ENCODE measurements around the gene ATG16L2.
"Not testable (repeated sequence)": the region's sequence is repeated elsewhere in the genome, so short reads cannot be mapped to it uniquely, and the experiment has no call there.

The ATG16L2 gene

GRCh38 chr11:72826191-72826941 is 12.2 kb downstream of the ATG16L2 start:
- DNase-seq: no peak

GRCh38 chr11:72826942-72827480 is 12.8 kb downstream of the ATG16L2 start:
- DNase-seq: no peak

DNA sequence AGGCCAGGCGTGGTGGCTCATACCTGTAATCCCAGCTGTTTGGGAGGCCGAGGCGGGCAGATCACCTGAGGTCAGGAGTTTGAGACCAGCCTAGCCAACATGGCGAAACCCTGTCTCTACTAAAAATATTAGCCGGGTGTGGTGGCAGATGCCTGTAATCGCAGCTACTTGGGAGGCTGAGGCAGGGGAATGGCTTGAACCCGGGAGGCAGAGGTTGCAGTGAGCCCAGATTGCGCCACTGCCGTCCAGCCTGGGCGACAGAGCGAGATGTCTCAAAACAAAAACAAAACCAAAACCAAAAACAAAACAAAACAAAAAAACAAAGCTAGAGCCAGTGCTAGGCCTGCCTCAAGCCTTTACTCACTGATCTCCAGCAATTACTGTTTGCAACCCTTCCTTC is 13.4 kb downstream of the ATG16L2 start:
- not testable (repeated sequence) for DNase-seq

- DNase-seq: no peak
Measured at GRCh38 chr11:72828081-72828567, 13.9 kb downstream of the ATG16L2 start.

GRCh38 chr11:72828692-72829101 is 14.5 kb downstream of the ATG16L2 start:
- DNase-seq: no peak

- no peak for DNase-seq
Measured at GRCh38 chr11:72829178-72829577, 15.0 kb downstream of the ATG16L2 start.

DNA sequence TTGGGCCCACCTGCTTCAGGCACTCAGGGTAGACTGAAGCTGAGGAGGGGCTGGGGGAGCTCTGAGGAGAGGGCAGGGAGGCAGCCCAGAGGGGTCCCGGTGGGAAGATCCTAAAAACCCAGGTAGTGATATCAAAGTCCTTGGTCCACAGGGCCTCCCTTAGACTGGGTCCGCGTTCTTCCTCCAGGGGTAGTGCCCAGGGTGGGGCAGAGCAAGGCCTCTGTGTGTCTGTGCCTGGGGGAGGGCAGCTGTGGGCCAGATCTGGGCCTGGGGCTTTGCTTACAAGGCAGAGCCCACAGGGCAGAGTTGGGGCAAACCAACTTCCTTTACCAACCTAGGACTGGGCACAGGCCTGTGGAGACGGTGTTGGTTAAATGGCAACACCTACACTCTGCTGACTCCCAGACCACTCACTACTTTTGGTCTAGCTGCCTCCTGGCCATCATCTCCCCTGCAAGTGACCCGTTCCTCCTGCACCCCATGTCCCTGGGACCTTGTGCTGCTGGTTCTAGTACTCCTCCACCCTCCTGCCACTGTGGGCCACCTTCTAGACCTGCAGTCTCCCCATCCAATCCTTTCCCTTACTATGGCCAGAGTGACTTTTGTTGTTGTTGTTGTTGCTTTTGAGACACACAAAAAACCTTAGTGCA is 15.8 kb downstream of the ATG16L2 start:
- DNase-seq: no peak

- DNase-seq: peak; percentile 64
Measured at GRCh38 chr11:72831521-72832300, 17.5 kb downstream of the ATG16L2 start.

DNA sequence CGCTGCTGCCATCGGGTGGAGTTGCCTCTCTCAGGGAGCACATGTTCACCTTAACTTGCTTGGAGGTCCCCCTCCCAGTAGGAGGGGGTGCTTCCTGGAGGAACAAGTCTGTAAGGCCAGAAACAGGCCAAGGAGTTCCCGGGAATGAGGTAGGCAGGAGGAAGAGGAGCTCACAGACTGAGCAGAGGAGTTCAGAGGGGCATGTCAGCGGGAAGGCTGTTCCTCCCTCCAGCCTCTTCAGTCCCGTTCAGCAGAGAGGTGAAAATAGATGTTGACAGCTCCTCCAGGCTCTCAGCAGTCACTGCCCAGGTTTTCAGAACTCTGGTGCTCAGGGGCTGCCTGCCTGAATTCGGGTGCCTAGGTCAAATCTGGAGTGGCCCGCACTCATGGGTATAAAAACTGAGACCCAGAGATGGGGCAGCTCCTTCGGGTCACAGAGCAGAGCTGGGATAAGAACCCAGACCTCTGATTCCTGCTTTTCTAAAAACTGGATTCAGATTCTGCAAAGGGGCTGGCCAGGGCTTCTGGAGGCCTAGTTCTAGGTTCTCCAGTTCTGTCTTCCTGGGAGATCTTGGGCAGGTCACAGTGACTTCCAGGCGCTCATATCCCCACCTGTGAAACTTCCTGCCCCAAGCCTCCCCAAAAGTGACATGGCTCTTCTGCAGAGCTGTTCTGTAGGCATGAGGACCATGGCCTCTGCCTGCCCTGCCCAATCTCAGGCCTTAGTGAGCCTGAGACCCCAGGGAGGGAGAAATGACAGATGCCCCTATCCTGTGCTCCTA is 18.3 kb downstream of the ATG16L2 start:
- no peak for DNase-seq

- DNase-seq: no peak
Measured at GRCh38 chr11:72833083-72833733, 19.0 kb downstream of the ATG16L2 start.

DNA sequence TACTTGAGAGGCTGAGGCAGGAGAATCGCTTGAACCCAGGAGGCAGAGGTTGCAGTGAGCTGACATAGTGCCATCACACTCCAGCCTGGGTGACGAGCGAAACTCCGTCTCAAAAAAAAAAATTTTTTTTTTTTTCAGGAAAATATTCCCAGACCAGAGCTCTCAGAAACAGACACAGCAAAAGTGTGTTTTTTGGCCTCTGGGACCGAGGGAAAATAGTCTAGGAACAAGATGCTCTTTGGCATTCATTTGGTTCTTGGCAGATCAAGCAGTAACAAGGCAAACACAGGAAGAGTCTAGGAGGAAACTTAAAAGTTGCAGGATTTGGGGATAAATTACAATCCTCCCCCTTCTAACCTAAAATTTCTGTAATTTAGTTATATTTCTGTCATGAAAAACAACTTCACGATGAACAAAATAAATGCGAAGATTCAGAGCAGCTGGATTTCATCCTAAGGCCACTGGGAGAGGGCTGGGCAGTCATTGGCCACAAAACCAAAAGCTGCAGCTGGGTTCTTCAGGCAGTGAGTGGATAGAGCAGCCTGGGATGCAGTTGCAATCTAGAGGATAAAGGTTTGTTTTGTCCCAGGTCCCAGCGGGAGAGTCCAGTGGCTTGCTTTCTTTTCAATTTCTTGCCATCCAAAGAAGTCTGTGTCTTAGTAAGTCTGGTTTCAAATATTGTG is 19.7 kb downstream of the ATG16L2 start:
- DNase-seq: no peak

GRCh38 chr11:72834905-72835304 is 20.7 kb downstream of the ATG16L2 start:
- no peak for DNase-seq

- DNase-seq: no peak
Measured at GRCh38 chr11:72836111-72836510, 21.9 kb downstream of the ATG16L2 start.

DNA sequence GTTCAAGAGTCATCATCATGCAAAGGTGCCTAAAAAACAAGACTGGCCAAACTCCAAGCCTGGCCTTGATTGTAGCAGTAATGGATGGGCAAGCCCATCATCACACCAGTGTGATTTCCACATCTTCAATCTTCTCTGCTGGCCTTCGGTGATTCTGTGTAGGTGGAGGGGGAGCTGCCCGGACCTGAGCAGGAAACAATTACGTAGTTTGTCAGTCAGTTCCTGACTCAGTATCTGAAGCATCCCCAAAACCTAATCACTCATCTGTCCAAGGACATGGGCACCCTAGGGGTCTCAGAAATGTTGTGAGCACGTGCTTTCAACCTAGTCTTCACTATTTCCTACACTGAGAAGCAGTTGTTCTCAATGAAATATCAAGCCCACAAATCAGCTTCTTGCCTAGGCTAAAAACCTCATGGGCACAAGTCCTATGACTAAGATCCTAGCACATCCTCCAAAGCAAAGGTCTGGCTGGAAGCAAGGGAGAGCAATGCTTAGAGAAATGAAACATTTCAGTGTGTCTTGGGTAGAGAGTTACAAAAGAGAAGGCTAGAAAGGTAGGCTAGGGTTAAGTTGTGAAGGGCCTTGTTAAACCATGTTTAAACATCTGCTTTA is 24.6 kb downstream of the ATG16L2 start:
- DNase-seq: no peak

- no peak for DNase-seq
Measured at GRCh38 chr11:72840780-72841179, 26.6 kb downstream of the ATG16L2 start.

DNA sequence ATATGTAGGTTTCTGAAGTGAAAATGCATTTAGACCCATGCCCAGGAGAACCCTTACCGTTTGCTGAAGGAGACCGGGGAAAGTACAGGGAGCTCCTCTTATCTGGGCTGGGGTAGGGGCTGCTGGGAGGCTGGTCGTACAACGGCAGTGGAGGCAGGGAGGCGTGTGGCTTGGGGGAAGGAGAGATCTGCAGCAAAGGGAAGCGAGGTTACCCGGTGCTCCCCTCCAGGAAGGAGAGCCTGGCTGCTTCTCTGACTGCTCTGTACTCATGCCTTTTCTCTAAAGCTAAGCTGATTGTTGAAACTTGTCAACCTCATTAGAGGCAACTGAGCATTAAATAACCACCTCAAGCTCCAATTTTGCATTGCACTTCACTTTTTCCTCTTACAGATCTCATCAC is 27.2 kb downstream of the ATG16L2 start:
- no peak for DNase-seq

GRCh38 chr11:72842126-72842525 is 27.9 kb downstream of the ATG16L2 start:
- no peak for DNase-seq

DNA sequence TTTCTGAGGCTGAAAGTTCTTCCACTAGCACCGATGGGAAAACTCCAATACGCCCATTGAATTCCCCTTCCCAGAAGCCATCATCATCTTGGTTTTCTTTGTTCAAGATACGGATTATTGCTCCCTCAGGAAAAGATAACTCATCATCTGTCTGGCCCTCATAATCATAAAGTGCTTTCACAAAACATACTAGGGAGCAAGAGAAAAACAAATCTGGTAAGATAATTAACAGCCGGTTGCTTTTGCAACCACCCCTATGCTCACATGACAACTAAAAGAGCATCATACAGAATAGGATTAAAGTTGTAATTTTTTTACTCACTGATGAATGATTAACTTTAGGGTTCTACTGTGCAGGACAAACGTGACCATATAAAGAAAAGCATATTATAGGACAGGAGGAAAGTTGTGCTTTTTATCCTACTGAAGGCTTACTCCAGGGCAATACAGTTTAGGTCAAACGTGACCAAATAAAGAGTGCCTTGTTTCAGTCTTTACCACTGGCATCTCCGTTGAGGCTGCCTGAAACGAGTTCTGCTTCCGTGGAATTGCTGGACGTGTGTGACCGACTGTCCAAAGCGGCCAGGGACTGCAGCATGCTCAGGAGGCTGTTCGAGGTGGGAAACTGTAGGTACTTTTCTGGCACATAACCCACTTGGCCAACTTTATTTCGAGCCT is 28.6 kb downstream of the ATG16L2 start:
- no peak for DNase-seq

DNA sequence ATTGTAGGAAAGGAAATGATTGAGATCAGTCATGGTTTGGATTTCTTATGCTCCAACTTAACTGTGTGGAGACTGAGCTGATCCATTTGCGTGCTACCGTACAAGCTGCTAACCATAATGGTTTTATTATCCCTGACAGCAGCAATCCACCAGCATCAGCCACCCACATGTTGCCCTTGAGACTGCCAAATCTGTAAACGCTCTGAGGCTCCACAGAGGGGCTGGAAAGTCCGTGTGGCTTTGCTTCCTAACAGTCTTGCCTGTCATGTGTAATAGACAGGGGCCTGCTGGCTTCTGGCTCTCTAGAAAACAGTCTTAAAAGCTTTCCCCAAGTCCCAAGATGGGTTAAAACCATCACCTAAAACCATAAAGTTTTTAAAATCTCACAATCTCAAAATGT is 30.1 kb downstream of the ATG16L2 start:
- no peak for DNase-seq

DNA sequence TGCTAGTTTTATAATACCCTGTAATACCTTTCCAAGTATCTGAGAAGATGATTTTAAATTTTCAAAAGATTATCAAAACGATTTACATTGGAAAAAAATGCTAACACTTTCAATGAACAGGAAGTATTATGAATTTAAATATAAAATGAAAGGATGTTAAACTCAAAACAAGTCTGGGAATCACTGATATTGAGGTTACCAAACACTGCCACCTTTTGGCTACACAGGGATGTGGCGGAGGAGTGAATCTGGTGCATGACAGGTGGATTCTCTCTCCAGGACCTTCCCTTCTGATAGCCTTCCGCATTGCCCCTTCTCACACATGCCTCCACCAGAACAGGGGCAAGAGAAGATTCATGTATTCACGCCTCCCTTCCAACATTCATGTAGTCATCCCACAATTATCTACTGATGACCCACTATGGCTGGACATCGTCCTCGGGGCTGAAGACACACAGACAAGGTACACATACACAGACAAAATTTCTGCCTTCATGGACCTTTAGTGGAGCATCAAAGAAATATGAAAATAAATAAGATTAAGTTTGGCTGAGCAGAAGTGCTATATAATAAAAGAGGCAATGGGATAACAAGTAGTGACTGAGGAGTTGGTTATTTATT is 34.7 kb downstream of the ATG16L2 start:
- no peak for DNase-seq

Measured in DMS79 treated with DMSO at 0.1 percent for 48 hours (cell line).